Liver (tissue), 9 donors: ENCODE measurements around the gene IGF1R. TPM values are rescaled to one million over a fixed set of nuclear protein-coding genes. Genes with fewer than 3 reads are reported as not detected.

Experiments
- DNase-seq: peaks from one replicate; pipeline ENCODE4 v3.0.0-alpha.2; 2017; ENCODE audit warnings: low spot score
- H3K27ac ChIP-seq, 2 donors: one replicate each; pipeline ENCODE4 v1.7.0; 2013; ENCODE audit warnings: inconsistent platforms in 2 of 2, low read length in 2 of 2, control low read depth in 1 of 2, low read depth in 1 of 2, mild to moderate bottlenecking in 1 of 2
- H3K27me3 ChIP-seq, 4 donors: one replicate each; pipeline versions ENCODE4 v1.6.1 to v1.7.0; 2013; ENCODE audit warnings: low read length in 3 of 4, inconsistent platforms in 1 of 4, mild to moderate bottlenecking in 1 of 4, moderate library complexity in 1 of 4; ENCODE audit not compliant: control insufficient read depth in 4 of 4, insufficient read depth in 4 of 4
- H3K36me3 ChIP-seq, 4 donors: one replicate each; pipeline versions ENCODE4 v1.6.1 to v1.7.0; 2013; ENCODE audit warnings: low read length in 3 of 4, mild to moderate bottlenecking in 3 of 4, low read depth in 1 of 4, moderate library complexity in 1 of 4; ENCODE audit not compliant: control insufficient read depth in 4 of 4, insufficient read depth in 3 of 4
- H3K4me1 ChIP-seq, 4 donors: one replicate each; pipeline versions ENCODE4 v1.6.1 to v1.7.0; 2013; ENCODE audit warnings: low read length in 3 of 4, mild to moderate bottlenecking in 3 of 4, moderate library complexity in 1 of 4; ENCODE audit not compliant: control insufficient read depth in 4 of 4, insufficient read depth in 4 of 4
- H3K4me3 ChIP-seq, 3 donors: one replicate each; pipeline versions ENCODE4 v1.6.1 to v1.7.0; 2013; ENCODE audit warnings: low read length in 3 of 3, control low read depth in 1 of 3, low read depth in 1 of 3, mild to moderate bottlenecking in 1 of 3
- H3K9ac ChIP-seq, 2 donors: one replicate each; pipeline ENCODE4 v1.7.0; 2013; ENCODE audit warnings: low read length in 2 of 2, mild to moderate bottlenecking in 2 of 2, moderate library complexity in 2 of 2, control low read depth in 1 of 2, low read depth in 1 of 2
- H3K9me3 ChIP-seq, 4 donors: one replicate each; pipeline versions ENCODE4 v1.6.1 to v1.7.0; 2013; ENCODE audit warnings: low read length in 3 of 4; ENCODE audit not compliant: control insufficient read depth in 4 of 4
- ATF3 ChIP-seq: IDR thresholded peaks from 2 replicates; pipeline ENCODE4 v1.6.1; 2016; ENCODE audit warnings: antibody characterized with exemption
- CTCF ChIP-seq: fragments of 150-350 bp; IDR thresholded peaks from 2 replicates; pipeline ENCODE4 v1.5.1; 2017; ENCODE audit warnings: improper control_type of control experiment, low read depth, low read length; ENCODE audit not compliant: missing input control
- EGR1 ChIP-seq, 2 donors: IDR thresholded peaks; 2 replicates each; pipeline ENCODE4 v1.6.1; 2016 to 2018; ENCODE audit warnings: antibody characterized with exemption in 2 of 2, low read depth in 2 of 2
- FOXA1 ChIP-seq: IDR thresholded peaks from 2 replicates; pipeline ENCODE4 v1.6.1; 2016; ENCODE audit warnings: antibody characterized with exemption
- FOXA2 ChIP-seq: IDR thresholded peaks from 2 replicates; pipeline ENCODE4 v1.6.1; 2016; ENCODE audit warnings: antibody characterized with exemption
- GABPA ChIP-seq, 2 donors: IDR thresholded peaks in 1 of 2; conservative IDR thresholded peaks in 1 of 2; 2 replicates each; pipeline ENCODE4 v1.6.1; 2016; ENCODE audit warnings: antibody characterized with exemption in 2 of 2, mild to moderate bottlenecking in 1 of 2, moderate library complexity in 1 of 2
- HNF4A ChIP-seq, 2 donors: conservative IDR thresholded peaks; 2 replicates each; pipeline ENCODE4 v1.6.1; 2016; ENCODE audit warnings: antibody characterized with exemption in 2 of 2, mild to moderate bottlenecking in 2 of 2
- HNF4G ChIP-seq: IDR thresholded peaks from 2 replicates; pipeline ENCODE4 v1.6.1; 2016; ENCODE audit warnings: antibody characterized with exemption
- JUND ChIP-seq, 2 donors: IDR thresholded peaks; 2 replicates each; pipeline ENCODE4 v1.6.1; 2016; ENCODE audit warnings: antibody characterized with exemption in 2 of 2
- MAX ChIP-seq: IDR thresholded peaks from 2 replicates; pipeline ENCODE4 v1.6.1; 2016; ENCODE audit warnings: antibody characterized with exemption
- NR2F2 ChIP-seq: IDR thresholded peaks from 2 replicates; pipeline ENCODE4 v1.6.1; 2016; ENCODE audit warnings: antibody characterized with exemption
- RAD21 ChIP-seq, 2 donors: IDR thresholded peaks; 2 replicates each; pipeline ENCODE4 v1.6.1; 2016; ENCODE audit warnings: antibody characterized with exemption in 2 of 2, mild to moderate bottlenecking in 2 of 2
- REST ChIP-seq: IDR thresholded peaks from 2 replicates; pipeline ENCODE4 v1.6.1; 2016; ENCODE audit warnings: antibody characterized with exemption, mild to moderate bottlenecking
- RXRA ChIP-seq, 2 donors: IDR thresholded peaks; 2 replicates each; pipeline ENCODE4 v1.6.1; 2017 to 2018; ENCODE audit warnings: antibody characterized with exemption in 2 of 2, mild to moderate bottlenecking in 1 of 2
- SP1 ChIP-seq: IDR thresholded peaks from 2 replicates; pipeline ENCODE4 v1.6.1; 2018; ENCODE audit warnings: antibody characterized with exemption, mild to moderate bottlenecking
- TAF1 ChIP-seq: conservative IDR thresholded peaks from 2 replicates; pipeline ENCODE4 v1.6.1; 2016; ENCODE audit warnings: antibody characterized with exemption, mild to moderate bottlenecking
- YY1 ChIP-seq: IDR thresholded peaks from 2 replicates; pipeline ENCODE4 v1.6.1; 2016; ENCODE audit warnings: antibody characterized with exemption, mild to moderate bottlenecking
- ZBTB33 ChIP-seq: IDR thresholded peaks from 2 replicates; pipeline ENCODE4 v1.6.1; 2016; ENCODE audit warnings: antibody characterized with exemption
- WGBS: extraction: QIAGEN DNeasy Blood & Tissue Kit; methylation state at CpG from one replicate; pipeline ENCODE4 v1.1.7; 2013; 5-methylcytosine and 5-hydroxymethylcytosine counted together
- polyA plus RNA-seq, 2 donors: library from polyadenylated mRNA; stranded (reverse) in 1 of 2; unstranded in 1 of 2; fragments of 200-250 nt in 1 of 2; fragments of >200 nt in 1 of 2; fragmentation: Nextera tagmentation in 1 of 2; extraction: Ambion mirVana in 1 of 2; gene quantifications; one replicate each; pipeline versions ENCODE4 v1.2.1 to v1.2.3, GENCODE V29; 2013 to 2015
- total RNA-seq, 2 donors: library from RNA; depleted of rRNA; stranded (reverse); fragments of >200 nt; gene quantifications; one replicate each; pipeline ENCODE4 v1.2.3, GENCODE V29; 2014
- donor health status: healthy.
- donor health status: healthy.
- donor health status: healthy.
- donor health status: healthy.
- donor health status: healthy.

The IGF1R gene
- total and polyA plus RNA-seq, 4 donors, result 0.69 to 10.3 (median 3.2) TPM

GRCh38 chr15:98785807-98786621, 137.7 kb downstream of the IGF1R start (continued):
- TF ChIP-seq MAX (no peak), SP1 (no peak), RXRA (IDR thresholded peaks at IDR 0.05) (no peak), JUND (IDR thresholded peaks at IDR 0.05) (no peak)

- no peak for DNase-seq
- Histone ChIP-seq H3K9me3 (no peaks in the 10 kb centered on the region), H3K36me3 (no peaks in the 10 kb centered on the region), H3K4me3 (no peak overlapping the region), H3K27ac (no peak overlapping the region), H3K4me1 (no peaks in the 10 kb centered on the region), H3K9ac (no peak overlapping the region), H3K27me3 (peaks cover 0 to 2% (median 0%) of the 10 kb centered on the region in 4 donors)
- WGBS, result 88% methylated on average over 9 of the region's 9 CpGs
- TF ChIP-seq GABPA (IDR thresholded peaks at IDR 0.05 in 1 of 2, conservative IDR thresholded peaks at IDR 0.05 in 1 of 2), result no peak
- TF ChIP-seq RAD21 (IDR thresholded peaks at IDR 0.05), result no peak
Measured at GRCh38 chr15:98786717-98787116, 138.4 kb downstream of the IGF1R start.

- Histone ChIP-seq H3K36me3 (no peaks in the 10 kb centered on the region), H3K9me3 (no peaks in the 10 kb centered on the region), H3K27me3 (peaks cover 0 to 2% (median 0%) of the 10 kb centered on the region in 4 donors), H3K27ac (no peak overlapping the region), H3K4me3 (no peak overlapping the region), H3K4me1 (no peaks in the 10 kb centered on the region), H3K9ac (no peak overlapping the region)
- TF ChIP-seq ZBTB33 (no peak), FOXA2 (no peak), TAF1 (no peak), FOXA1 (no peak), RXRA (IDR thresholded peaks at IDR 0.05) (no peak), HNF4A (conservative IDR thresholded peaks at IDR 0.05) (no peak), RAD21 (IDR thresholded peaks at IDR 0.05) (no peak), EGR1 (IDR thresholded peaks at IDR 0.05; ENCODE audit: low read depth in 2 of 2) (no peak), ATF3 (no peak), REST (no peak), NR2F2 (no peak), HNF4G (no peak), SP1 (no peak), YY1 (no peak), MAX (no peak), JUND (IDR thresholded peaks at IDR 0.05) (no peak), CTCF (no peak), GABPA (IDR thresholded peaks at IDR 0.05 in 1 of 2, conservative IDR thresholded peaks at IDR 0.05 in 1 of 2) (no peak)
- no peak for DNase-seq
- WGBS, result 92% methylated on average over 2 of the region's 2 CpGs
Measured at GRCh38 chr15:98787194-98787593, 138.9 kb downstream of the IGF1R start.
